Femur (tissue), 1 donor: Measurements from ENCODE around the gene EXOSC5.
A peak's percentile ranks its signal among the peaks of the same experiment; 100 is the strongest.
"Not testable (repeated sequence)": the region's sequence is repeated elsewhere in the genome, so short reads cannot be mapped to it uniquely, and the experiment has no call there.

Experiments
- DNase-seq: peaks from one replicate; pipeline ENCODE4 v3.0.0-alpha.2; 2017

EXOSC5 gene

DNA sequence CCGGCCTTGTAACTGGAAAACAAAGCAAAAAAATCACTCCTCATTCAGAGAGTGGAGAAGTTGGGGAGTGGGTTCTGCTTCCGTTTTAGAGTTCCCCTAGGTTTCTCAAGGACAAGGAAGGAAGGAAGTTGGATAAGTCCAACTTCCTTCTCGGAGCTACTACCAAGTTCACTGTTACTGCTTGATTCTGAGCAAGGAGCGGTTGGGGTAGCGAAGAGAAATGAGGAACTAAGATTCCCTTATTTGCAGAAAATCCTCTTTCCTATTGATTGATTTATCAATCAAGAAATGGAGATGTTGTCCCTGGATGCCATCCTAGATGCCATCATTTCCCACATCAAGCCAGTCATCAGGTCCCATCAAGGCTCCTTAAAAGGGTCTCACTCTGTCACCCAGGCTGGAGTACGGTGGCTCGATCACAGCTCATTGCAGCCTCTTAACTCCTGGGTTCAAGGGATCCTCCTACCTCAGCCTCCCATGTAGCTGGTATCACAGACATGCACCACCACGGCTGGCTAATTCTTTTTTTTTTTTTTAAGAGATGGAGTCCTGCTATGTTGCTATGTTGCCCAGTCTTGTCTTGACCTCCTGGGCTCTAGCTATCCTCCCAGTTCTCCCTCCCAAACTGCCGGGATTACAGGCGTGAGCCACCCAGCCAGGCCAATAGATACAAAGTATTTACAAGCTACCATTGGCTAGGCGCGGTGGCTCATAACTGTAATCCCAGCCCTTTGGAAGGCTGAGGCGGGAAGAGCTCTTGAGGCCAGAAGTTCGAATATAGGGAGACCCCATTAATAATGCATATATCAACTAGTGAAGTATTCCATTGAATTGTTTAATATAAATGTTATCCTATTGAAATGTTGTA, 32.4 kb downstream of the EXOSC5 start:
- no peak for DNase-seq

DNA sequence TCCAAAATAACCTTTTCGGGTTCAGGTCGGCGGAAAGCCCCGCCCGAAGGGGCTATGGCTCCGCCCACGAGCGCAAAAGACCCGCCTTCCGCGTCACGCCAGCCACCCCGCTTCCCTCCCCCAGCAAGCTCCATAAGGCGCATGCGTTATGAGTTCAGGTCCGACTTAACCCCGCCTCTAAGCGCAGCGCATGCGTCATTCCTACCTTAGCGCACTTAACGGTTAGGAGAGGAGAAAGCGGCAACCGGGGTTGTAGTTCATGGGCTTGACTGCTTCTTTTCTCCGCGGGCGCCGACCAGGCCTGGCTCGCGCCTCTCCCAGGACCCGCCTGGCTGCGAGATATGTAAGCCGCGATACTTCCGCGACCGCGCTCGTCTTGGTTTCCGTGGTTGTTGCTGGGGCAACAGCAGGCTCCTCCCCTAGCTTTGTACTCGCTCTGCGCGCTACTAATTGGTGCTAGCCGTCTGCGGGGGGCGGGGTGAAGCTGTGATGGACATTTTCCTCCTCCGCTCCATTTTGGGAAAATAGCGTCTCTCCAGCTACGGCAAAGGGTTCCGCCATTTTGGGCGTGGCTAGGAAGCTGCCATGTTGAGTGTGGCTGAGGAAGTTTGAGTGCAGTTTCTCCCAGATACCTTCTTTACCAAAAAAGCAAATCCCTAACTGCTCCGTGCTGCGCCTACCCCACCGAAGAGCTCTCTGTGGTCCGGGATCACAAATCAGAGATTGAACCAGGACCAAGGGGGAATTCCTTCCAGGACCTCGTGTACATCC, 33.2 kb downstream of the EXOSC5 start, which contains the start of gene B9D2:
Gene B9D2 (minus strand): TSS at position 397 of the 771 bp plus-strand sequence. CDS start 630 bp downstream, outside the sequence.
- peak; percentile 99 for DNase-seq

DNA sequence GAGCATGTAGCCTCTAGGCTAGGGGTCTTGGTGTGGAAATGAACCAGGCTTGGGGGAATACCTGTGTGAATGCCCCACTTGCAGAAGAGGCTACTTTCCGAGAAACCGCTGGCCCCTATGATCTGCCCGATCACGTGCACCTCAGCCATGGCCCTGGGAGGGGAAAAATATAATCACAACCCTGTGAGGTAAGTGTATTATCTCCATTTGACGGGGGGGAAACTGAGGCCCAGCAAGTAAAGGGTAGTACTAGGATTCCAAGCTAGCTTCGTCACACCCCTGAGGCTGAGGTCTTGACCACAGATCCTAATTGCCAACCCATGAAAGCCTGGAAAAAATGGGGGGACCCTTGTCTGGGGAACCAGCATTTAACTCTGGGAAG, 33.8 kb downstream of the EXOSC5 start:
- DNase-seq, result no peak

DNA sequence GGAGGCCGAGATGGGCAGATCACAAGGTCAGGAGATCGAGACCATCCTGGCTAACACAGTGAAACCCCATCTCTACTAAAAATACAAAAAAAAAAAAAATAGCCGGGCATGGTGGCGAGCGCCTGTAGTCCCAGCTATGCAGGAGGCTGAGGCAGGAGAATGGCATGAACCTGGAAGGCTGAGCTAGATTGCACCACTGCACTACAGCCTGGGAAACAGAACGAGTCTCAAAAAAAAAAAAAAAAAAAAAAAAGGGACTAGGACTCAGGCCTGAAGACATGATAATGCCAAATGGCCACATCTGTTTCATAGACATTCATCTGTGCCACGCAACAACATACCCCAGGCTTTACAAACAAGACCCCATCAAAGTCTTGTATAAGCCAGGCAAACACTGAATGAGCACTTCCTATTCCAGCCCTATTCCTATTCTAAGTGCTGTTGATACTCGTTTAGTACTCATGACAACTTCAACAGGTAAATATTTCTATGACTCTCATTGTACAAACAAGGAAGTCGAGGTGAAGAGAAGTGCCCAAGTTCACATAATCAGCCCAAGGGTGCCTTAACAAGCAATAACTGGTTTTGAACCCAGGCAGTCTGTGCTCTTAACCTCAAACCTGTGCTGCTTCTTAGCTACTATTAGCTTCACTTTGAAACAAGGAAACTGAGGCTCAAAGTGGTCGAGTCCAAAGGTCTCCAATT, 34.9 kb downstream of the EXOSC5 start:
- DNase-seq, result no peak

DNA sequence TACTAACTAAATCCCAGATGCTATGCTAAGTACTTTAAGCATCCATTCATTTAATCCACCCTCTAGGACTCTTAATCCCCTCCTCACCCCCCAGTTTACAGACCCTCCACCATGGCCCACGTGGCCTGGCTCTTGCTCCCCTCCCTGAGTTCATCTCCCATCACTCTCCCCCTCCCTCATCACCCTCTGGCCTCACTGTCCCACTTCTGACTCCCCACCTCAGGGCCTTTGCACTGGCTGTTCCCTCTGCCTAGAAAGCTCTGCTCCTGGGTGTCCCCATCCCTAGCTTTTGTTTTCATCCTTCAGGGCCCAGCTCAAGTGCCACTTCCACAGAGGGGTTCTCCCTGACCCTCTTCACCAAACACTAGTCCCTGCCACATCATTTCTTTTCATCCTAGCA, 37.4 kb downstream of the EXOSC5 start:
- no peak for DNase-seq

DNA sequence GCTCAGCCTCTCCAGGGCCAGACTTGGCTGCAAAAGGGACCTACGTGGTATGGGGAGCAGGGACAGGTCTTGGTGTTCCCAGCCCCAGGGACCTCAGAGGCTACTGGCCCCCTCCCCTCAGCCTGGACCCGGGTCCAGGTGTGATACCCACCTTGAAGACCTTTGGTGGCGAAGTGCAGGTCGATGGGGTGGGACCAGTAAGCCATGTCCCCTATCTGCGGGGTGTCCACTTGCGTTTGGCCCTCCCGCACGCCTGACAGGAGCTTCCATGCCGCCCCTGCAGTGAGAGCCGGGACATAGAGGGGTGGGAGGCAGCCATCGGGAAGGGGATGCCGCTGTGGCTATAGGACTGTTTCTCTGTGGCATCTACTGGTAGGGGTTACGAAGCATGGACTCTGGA, 39.4 kb downstream of the EXOSC5 start:
- no peak for DNase-seq

DNA sequence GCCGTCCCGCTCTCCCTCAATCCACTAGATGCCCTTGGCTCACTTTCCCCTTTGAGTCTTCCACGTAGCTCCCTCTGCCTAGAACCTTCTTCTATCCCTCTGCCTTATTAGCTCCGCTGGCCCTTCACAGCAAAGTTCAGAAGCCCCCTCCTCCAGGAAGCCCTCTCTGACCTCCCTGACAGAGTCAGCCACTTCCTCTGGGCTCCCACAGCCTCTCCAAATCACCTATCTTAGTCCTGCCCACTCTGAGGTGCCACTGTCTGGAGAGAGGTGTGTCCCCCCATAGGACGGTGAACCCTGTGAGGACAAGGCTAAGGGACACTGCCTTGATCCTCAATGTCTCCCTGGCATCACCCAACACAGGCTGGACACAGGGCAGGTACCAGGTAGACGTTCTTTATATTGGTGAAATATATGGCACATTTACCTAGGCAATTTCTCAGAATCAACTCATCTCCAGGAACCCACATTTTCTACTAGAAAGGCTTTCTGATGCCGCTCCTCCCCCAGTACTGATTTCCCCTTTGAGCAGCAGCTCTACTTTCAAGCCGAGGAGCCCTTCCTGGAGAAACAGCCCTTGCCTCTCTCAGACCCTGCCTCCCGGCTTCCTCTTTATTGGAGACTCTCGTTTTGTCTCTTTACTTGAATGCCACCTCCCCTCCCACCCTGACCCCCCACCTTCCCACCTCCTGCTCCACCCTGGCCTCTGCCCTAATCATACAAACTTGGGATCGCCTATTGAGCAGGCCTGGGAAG, 40.0 kb downstream of the EXOSC5 start:
- DNase-seq, result no peak

DNA sequence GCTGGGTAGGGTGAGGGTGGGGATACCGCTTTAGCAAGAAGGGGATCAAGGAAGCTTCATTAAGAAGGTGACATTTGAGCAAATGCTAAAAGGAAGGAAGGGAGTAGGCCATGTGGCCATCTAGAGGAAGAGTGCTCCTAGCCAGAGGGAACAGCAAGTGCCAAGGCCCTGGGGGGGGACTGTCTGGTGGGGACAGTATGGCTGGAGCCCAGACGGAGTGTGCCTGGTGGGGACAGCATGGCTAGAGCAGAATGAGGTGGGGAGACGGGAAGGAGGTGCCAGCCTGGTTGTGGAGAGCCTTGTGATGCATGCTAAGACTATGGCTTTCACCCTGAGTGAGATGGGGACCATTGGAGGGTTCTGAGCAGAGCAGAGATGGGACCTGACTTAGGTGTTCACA, 41.4 kb downstream of the EXOSC5 start:
- no peak for DNase-seq

DNA sequence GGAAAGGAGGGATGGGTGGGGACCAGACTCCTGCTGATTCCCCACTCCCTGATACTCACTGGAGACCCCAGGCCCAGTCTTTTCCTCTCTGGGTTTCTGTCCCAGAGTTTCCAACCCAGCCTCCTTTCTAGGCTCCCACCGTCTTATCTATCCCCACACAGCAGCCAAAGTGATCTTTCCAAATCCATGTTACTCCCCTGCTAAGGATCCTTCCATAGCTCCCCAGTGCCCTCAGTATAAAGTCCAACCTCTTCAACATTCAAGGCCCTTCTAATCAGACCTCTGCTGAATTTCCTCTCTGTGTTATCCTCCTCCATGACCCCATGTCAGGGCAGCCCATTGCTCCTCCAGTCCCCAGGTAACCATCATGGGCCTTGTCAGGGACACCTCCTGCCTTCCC, 42.1 kb downstream of the EXOSC5 start:
- no peak for DNase-seq

DNA sequence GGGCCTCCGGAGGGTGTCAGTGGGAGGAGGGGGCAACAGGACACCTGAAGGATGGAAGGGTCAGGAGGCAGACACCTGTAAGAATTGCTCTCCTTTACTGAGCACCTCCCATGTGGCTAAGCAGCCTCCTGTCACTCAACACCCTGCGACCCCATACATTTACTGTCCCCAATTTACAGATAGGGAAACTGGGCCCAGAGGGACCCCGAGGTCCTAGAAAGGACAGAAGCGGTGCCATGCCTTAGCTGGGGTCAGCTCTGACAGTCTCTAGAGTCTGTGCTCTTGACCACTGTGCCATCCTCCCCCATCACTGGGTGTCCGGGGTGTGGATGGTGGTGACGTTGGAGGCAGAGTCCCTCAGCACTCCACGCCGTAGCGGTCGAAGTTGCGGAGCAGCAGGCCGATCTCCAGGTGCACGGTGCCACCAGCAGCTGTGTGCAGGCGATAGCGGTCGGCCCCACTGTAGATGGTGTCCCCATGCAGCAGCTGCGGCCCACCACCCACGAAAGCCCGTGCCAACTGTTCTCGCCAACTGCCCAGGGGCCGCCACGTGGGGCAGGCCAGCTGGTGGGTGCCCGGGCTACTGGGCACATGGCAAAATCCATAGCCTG, 42.7 kb downstream of the EXOSC5 start:
- DNase-seq, result no peak

DNA sequence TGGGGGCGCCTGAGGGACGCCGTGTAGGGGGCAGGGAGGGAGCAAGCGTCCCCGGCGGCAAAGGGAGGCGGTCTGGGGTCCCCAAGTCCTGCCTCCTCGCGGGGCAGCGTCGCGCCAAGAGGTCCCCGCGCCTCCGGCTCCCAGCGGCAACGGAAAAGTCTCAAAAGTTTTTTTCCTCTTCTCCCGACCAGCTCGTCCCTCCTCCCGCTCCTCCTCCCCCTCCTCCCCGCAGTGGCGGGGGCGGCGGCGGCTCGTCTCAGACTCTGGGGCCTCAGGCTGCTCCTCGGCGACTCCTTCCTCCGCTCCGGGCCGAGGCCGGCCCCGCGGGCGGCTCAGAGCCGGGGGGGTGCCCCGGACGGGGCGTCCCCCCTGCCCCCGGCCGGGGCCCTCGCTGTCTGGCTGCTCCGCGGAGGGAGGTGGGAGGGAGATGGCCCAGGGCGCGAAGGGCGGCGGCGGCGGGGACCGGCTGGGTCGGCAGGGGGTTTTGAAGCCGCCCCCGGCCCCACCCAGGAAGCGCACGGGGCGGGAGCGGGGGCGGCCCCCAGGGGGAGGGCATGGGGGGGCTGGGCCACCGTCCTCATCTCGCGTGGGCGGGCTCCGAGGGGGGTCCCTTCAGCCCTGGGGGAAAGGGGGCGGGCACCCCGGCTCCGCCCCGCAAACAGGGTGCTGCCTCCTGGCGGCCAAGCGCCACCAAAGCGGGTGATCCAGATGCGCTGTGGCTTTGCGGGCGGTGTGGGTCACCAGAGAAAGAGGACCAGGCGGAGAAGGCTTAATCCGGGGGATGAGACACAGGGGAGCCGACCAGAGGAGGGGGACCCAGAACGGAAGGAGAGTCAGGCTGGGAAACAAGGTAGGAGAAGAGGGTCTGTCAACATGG, 43.5 kb downstream of the EXOSC5 start, which contains the start of gene TGFB1:
Gene TGFB1 (minus strand): TSS at position 457 of the 877 bp plus-strand sequence. CDS start 878 bp downstream, outside the sequence.
- DNase-seq, result peak; percentile 90

DNA sequence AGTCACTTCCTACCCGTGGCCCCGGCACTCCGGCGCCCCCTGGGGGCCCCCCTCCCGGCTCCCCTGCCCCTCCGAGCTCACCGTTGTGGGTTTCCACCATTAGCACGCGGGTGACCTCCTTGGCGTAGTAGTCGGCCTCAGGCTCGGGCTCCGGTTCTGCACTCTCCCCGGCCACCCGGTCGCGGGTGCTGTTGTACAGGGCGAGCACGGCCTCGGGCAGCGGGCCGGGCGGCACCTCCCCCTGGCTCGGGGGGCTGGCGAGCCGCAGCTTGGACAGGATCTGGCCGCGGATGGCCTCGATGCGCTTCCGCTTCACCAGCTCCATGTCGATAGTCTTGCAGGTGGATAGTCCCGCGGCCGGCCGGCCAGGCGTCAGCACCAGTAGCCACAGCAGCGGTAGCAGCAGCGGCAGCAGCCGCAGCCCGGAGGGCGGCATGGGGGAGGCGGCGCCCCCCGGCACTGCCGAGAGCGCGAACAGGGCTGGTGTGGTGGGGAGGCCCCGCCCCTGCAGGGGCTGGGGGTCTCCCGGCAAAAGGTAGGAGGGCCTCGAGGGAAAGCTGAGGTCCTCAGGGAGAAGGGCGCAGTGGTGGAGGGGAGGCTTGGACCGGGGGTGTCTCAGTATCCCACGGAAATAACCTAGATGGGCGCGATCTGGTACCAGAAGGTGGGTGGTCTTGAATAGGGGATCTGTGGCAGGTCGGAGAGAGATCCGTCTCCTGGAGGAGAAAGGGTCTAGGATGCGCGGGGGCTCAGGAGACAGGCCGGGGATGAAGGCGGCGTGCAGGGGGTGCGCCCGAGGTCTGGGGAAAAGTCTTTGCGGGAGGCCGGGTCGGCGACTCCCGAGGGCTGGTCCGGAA, 44.3 kb downstream of the EXOSC5 start:
- peak; percentile 61 for DNase-seq

DNA sequence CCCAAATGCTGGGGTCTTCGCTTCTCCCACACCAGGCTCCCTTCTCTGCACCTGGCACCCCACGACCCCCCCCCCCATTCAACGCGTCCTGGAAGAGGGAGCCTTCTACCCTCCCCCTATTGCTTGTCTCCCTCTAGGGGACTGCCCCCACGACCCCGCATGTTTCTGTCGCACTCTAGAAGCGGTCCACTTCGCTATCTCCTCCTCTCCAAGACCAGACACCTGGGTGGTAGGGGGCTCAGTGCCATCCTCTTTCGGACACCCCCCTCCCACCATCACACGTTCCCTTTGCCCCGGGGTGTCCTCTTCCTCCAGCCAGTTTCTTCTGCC, 44.9 kb downstream of the EXOSC5 start:
- DNase-seq, result no peak

DNA sequence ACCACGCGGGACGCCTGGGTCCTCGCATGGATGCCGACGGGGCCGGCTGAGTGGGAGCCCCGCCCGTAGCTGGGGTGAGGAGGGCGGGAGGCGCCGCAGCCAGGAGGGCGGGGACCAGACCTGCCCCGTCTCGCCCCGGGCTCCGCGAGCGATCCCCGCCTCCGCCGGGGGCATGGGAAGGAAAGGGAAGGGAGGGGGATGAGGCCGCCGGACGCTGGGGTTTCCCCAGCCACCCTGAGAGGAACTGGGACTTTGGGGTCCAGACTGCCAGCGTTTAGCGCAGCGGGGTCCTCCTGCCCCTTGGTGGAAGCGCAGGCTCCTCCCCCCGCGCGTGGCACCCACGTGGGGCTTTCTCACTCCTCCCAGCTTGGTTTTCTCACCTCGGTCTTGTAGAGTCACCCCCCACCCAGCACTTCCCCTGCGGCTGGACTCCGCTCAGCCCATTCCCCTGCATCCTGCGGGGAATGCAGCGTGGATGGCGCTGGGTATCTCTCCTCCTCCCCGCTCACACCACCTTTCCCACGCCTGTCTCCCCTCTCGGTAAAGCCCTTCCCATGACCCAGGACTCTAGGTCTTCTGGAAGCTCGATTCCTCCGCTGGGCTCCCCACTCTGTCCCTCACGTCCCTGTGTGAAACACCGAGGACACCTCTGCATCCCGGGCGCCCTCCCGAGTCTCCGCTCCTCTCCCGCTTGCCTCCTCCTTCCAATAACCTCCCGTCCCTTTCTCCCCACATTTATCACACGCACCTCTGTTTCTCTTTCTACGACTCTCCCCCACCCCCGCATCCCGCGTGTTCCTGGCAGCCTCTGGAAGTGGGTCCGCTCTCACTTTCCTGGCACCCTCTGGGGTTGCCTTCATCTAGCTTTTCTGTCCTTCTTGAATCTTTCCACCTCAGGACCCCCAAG, 45.6 kb downstream of the EXOSC5 start:
- peak; percentile 69 for DNase-seq

DNA sequence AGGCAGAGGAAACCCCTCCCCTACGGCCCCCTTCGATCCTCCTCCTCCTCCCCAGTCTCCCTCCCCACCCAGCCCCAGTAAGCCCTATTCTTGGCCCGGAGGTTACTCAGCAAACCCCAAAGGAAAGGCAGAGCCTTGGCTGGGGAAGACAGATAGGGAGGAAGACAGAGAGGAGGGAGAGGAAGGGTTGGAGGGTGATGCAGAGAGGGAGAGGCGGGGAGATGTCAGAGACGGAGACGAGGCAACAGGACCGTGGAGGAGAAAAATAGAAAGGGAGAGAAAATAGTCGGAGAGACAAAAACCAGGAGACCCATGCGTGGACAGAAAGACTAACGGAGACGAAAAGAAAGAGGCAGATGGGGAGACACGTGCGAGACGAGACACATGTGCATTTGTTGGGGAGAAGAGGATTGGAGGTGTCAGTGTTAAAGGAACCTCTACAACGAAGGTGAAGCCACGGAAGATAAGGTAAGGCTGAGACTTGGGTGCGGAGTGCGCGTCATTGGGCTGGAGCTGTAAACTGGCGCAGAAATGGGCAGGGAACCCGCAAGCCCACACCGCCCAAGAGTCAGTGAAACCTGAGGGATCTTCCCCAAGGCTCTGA, 46.3 kb downstream of the EXOSC5 start:
- no peak for DNase-seq

DNA sequence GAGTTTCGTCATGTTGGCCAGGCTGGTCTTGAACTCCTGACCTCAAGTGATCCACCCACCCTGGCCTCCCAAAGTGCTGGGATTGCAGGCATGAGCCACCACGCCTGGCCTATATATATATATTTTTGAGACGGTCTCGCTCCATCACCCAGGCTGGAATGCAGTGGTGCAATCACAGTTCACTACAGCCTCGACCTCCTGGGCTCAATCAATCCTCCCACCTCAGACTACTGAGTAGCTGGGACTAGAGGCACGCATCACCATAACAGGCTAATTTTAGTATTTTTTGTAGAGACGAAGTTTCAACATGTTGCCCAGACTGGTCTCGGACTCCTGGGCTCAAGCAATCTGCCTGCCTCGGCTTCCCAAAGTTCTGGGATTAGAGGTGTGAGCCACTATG, 50.2 kb downstream of the EXOSC5 start:
- not testable (repeated sequence) for DNase-seq

DNA sequence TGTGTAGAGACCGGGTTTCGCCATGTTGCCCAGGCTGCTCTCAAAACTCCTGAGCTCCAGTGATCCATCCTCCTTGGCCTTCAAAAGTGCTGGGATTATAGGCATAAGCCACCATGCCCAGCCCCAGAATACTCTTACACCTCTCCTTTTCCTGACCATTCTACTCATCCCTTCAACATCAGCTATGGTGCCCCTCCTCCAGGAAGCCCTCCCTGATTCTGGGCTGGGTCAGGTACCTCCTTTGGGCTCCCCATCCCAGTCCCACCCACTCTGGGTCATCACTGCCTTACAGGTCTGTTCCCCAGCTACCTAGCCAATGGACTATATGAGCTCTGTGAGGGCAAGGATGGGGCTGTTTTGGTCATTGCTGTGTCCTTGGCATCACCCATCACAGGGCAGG, 53.0 kb downstream of the EXOSC5 start:
- DNase-seq, result no peak

DNA sequence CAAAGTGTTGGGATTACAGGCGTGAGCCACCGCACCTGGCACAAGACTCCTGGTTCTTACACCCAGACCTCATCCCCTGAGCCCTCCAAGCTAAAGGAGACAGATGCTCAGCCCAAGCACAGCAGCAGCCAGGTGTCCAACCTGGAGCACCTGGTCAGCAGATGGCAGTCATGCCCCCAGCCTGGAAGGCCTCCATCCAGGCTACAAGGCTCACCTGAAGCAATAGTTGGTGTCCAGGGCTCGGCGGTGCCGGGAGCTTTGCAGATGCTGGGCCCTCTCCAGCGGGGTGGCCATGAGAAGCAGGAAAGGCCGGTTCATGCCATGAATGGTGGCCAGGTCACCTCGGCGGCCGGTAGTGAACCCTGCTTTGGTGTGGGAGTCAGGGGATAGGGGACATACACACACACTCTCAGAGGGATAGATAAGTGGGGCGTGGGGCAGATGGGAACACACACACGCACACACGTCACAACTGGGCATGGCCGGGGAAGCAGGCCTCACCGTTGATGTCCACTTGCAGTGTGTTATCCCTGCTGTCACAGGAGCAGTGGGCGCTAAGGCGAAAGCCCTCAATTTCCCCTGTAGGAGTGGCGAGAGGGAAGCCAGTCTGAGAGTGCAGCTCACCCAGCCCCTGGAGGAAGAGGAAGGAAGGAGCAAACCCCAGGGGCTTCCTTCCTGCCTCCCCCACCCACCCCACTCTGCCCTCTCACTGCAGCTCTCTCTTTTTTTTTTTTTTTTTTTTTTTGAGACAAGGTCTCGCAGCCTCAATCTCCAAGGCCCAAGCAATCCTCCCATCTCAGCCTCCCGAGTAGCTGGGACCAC, 55.3 kb downstream of the EXOSC5 start:
- no peak for DNase-seq
